Globus pallidus (tissue), 1 donor: Measurements from ENCODE around the gene UNC79.

ENCODE experiments used
- DNase-seq: peaks from one replicate; pipeline ENCODE4 v3.0.0-alpha.2; 2015; ENCODE audit warnings: low spot score

UNC79 gene

GRCh38 chr14:93727917-93728650, 297.3 kb downstream of the UNC79 start:
- DNase-seq: no peak

DNA sequence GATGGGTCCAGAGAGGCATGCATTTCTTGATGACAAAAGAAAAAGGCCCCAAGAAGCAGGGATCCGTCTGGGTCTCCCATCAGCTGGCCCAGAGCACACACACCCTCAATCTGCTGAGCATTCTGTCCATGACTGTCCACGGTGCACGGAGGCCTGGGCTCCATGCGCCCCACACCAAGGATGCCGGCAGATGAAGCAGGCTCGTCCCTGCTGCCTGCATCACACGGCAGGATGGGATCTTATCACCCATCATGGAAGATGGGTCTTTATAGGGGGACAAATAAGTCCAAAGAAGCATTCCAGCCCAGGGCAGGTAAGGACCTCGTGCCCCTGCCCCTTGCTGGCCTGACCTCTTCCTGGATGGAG, 297.9 kb downstream of the UNC79 start:
- no peak for DNase-seq

DNA sequence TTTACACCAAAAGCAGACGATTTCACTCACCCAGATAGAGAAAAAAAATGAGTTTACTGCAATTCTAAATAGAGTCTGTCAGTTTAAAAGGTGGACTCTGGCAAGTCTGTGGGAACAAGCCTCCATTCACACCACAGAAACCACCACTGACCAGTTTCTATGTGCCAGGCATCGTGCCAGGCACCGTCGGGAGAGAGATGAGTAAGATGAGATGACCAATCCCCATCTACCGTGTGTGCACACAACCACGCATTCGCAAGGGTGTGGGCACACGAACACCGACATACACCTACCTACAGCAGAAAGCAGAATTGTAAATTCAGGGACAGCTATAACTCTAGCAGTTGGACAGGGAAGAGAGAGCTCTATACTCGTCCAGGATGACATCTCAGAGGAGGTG, 299.3 kb downstream of the UNC79 start:
- DNase-seq: peak; percentile 76

DNA sequence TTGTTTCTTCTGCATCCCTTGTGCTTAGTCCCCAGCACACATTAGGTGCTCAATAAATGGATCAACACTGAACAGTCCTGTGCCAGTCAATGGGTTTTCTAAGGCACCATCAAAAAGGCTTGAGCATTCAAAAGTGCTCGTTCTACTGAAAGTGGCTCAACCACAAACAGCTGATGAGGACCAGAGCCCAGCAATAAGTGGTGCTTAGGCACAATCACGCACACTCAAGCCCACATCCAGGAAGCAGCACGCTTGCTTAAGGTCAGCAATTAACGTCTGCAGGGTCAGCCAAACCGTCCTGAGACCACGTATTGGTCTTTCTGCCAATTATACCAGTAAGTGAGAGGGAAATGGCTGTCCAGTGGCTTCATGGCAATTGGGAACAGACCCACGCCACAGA, 301.0 kb downstream of the UNC79 start:
- no peak for DNase-seq

GRCh38 chr14:93732524-93732923, 301.8 kb downstream of the UNC79 start:
- DNase-seq: no peak

GRCh38 chr14:93733231-93733630, 302.5 kb downstream of the UNC79 start:
- no peak for DNase-seq

GRCh38 chr14:93733631-93734030, 302.9 kb downstream of the UNC79 start:
- peak; percentile 84 for DNase-seq

DNA sequence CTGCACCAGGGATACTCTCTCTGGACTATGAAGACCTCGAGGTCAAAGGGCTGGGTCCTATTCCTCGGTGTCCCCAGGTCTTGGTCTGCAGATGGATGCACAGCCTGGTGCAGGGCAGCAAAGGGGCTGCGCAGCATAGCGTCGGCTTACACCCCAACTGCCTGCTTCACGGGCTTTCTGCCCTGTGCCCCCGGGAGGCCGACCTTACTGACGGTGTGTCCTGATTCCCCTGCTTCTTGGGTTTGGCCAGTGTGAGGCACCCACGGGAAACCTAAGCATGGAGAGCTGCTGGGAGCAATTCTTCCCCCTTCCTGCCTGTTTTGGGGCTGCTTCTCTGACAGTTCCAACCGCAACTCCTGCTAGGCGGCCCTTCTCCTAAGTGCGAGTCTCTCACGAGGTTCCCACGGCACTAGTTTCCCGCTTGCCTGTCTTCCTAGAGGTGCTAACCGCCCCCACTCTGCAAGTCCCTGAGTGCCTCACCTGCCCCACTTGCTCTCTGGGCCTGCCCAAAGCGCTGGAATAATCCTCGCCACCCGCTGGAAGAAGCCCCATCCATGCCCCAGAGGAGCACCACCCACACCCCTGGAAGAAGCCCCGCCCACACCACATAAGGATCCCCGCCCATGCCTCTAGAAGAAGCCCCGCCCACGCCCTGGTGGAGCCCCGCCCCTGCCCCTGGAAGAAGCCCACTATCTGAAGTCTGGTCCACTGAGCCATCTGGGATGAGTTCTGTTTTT, 303.5 kb downstream of the UNC79 start:
- no peak for DNase-seq

DNA sequence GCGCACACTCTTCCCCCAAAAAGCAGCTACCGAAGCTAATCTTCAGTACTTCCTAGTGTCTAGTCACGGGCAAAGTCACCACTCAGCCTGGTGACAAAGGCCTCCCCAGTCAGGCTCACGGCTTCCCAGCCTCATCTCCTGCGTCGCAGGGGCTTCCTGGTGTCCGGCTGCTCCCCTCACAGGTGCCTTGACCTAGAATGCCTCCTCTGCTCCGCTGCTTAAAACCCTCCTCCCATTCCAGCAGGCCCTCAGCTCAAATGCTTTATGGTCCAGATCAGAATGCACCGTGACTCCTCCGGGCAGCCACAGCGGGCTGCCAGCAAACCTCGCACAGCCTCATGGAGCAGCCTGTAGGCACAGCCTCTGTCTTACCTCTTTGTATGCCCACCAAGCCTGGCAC, 304.5 kb downstream of the UNC79 start:
- no peak for DNase-seq

GRCh38 chr14:93736378-93737014, 305.8 kb downstream of the UNC79 start:
- DNase-seq: no peak

GRCh38 chr14:93737634-93738033, 306.9 kb downstream of the UNC79 start:
- no peak for DNase-seq

- no peak for DNase-seq
Observed at GRCh38 chr14:93741556-93742230, 311.0 kb downstream of the UNC79 start.

GRCh38 chr14:93742761-93743160, 312.0 kb downstream of the UNC79 start:
- peak; percentile 58 for DNase-seq

- DNase-seq: no peak
Observed at GRCh38 chr14:93743270-93744060, 312.7 kb downstream of the UNC79 start.

DNA sequence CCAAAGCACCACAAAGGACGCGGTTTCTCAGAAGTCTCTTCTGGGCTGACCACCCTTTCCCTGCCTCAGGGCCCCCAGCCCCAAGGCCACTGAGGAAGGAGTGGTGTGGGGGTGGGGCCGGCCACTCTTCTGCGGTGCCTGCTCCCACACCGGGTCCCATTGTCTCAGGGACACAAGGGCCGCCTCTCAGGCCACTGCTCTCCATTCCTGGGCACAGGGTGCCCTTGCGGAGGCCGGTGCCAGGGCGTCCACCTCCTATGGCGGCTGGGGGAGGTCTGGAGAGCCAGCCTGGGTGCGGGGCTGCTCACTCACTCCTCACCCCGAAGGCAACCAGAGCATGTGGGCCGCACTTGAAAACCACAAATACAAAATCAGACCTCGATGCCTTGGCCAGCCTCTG, 313.4 kb downstream of the UNC79 start:
- DNase-seq: peak; percentile 84

DNA sequence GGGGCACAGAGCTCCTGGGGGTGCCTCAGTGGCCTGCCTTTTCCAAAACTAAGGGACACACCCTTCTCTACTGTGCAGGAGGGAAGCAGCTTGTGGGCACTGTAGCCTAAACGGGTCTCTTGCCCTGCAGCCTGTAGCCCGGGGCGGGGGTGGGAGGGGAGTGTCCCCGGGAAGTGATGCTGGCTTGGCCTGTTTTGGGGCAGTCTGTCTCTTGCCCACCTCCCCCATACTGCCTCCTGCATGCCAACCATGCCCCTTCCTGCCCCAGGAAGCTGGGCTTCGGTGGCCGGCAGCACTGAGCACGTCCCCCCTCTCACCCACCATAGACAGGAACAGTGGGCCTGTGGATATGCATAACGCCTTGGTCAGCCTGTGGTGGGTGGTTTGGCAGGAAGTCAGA, 314.1 kb downstream of the UNC79 start:
- DNase-seq: no peak

DNA sequence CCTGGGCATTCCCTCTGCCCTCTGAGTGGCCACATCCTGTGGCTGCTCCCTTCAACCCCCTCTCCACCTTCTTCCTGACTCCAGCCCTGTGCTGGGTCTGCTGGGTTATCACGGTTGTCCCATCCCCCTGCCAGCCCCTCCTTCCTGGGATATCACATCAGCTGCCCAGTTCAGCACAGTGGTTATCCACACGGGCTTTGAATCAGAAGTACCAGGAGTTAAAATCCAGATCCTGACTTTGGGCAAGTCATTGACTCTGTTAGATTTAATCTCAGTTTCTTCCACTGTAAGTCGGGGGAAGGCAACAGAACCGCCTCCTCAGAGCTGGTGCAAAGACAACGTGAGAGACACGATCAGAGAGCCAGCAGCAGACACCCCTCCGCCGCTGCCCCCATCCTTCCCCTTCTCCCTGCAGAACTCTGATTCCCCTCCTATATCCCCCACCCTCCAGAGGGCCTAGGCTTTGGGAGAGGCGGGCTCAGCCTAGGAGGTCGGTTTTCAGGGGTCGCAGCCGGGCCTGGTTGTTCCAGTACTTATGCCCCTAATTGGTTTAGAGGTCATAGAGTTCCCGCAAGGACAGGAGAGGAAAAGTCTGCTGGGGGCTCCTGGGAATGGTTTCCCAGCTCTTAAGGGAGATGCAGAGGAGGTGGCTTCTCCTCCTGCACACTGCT, 315.0 kb downstream of the UNC79 start:
- DNase-seq: no peak

- peak; percentile 78 for DNase-seq
Observed at GRCh38 chr14:93747102-93747501, 316.4 kb downstream of the UNC79 start.

DNA sequence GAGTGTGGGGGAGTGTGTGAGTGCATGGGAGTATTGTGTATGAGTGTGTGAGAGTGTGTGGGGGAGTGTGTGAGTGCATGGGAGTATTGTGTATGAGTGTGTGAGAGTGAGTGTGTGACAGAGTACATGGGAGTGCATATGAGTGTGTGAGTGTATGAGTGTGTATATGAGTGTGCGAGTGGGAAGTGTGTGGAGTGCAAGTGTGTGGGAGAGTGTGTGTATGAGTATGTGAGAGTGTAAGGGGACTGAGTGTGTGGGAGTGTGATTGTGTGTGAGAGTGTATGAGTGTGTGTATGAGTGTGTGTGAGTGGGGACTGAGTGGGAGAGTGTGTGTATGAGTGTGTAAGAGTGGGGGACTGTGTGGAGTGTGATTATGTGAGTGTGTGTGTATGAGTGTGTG, 316.8 kb downstream of the UNC79 start:
- no peak for DNase-seq

DNA sequence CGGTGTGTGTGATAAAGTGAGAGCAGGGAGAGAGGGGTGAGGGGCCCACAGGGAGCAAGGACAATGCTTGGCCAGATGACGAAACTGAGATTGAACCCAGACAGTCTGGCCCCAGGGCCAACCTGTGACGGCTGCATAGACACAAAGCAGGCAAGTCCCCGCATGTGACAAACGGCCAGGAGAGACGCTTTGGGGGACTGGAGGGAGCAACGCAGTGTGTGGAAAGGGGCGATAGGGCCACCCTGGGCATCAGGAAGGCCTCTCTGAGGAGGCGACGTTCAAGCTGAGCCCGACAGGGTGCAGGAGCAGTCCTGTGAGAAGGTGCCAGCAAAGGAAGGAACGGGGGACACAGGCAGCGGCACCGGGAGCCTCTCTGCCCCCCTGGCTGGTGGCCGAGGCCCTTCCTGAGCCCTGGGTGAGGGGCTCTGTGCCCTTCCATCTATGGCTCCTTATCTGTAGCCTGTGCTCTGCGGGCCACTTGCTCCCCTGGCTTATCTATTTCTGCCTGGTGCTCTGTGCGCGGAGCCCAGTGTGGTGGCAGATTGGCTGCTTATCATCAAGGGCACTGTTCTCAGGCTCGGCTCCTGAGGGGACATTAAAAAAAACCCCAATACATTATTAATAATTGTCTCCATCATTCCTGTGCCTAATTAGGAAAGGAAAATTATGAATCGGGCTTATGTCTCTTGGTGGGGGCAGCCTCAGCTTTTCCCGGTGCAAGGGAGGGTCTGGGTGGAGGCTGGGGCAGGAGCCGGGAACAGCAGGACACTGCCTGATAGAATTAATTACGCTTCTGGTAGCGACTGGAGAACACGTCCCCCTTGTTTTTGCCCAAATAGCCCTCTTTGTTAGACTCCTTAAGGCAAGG, 317.7 kb downstream of the UNC79 start:
- DNase-seq: peak; percentile 55
